Measurements from ENCODE around the gene TBCD.

- TF ChIP-seq CTCF (conservative IDR thresholded peaks at IDR 0.05 in 1 of 2, IDR thresholded peaks at IDR 0.05 in 1 of 2; ENCODE audit: low read depth in 1 of 2, low read length in 2 of 2) (no peak), EZH2 (IDR thresholded peaks at IDR 0.05; ENCODE audit: low read length, missing control alignments) (no peak)
These were observed 213.5 kb downstream of the TBCD start for GRCh38 chr17:82965371-82965770.

Measured in fibroblast of lung (primary cell).